VCaP (cell line): ENCODE data around the gene TNIK.

Experiments used
- H3K27ac ChIP-seq: fragments of 450-650 bp; 2 replicates; pipeline ENCODE4 v1.5.1; 2017
- CTCF ChIP-seq: fragments of 450-650 bp; conservative IDR thresholded peaks from 2 replicates; pipeline ENCODE4 v1.5.1; 2017; ENCODE audit warnings: mild to moderate bottlenecking, moderate library complexity

The TNIK gene

GRCh38 chr3:171488479-171488878 lies 28.3 kb upstream of the TNIK start:
- no peak overlapping the region for H3K27ac ChIP-seq
- TF ChIP-seq CTCF, result no peak

- no peak for TF ChIP-seq CTCF
- H3K27ac ChIP-seq, result no peak overlapping the region
Measured at GRCh38 chr3:171487382-171487781, 27.2 kb upstream of the TNIK start.

GRCh38 chr3:171485338-171485737 lies 25.1 kb upstream of the TNIK start:
- H3K27ac ChIP-seq, result no peak overlapping the region
- no peak for TF ChIP-seq CTCF

GRCh38 chr3:171481011-171481410 lies 20.8 kb upstream of the TNIK start:
- no peak for TF ChIP-seq CTCF
- no peak overlapping the region for H3K27ac ChIP-seq

GRCh38 chr3:171480526-171480925 lies 20.3 kb upstream of the TNIK start:
- no peak for TF ChIP-seq CTCF
- no peak overlapping the region for H3K27ac ChIP-seq

- no peak overlapping the region for H3K27ac ChIP-seq
Measured at GRCh38 chr3:171476532-171477102, 16.4 kb upstream of the TNIK start.

GRCh38 chr3:171472552-171472951 lies 12.3 kb upstream of the TNIK start:
- no peak overlapping the region for H3K27ac ChIP-seq
- TF ChIP-seq CTCF, result no peak

More at GRCh38 chr3:171476532-171477102, 16.4 kb upstream of the TNIK start:
- no peak for TF ChIP-seq CTCF
